ENCODE measurements around the gene PDIK1L.
A peak's percentile ranks its signal among the peaks of the same experiment; 100 is the strongest.

PDIK1L gene

DNA sequence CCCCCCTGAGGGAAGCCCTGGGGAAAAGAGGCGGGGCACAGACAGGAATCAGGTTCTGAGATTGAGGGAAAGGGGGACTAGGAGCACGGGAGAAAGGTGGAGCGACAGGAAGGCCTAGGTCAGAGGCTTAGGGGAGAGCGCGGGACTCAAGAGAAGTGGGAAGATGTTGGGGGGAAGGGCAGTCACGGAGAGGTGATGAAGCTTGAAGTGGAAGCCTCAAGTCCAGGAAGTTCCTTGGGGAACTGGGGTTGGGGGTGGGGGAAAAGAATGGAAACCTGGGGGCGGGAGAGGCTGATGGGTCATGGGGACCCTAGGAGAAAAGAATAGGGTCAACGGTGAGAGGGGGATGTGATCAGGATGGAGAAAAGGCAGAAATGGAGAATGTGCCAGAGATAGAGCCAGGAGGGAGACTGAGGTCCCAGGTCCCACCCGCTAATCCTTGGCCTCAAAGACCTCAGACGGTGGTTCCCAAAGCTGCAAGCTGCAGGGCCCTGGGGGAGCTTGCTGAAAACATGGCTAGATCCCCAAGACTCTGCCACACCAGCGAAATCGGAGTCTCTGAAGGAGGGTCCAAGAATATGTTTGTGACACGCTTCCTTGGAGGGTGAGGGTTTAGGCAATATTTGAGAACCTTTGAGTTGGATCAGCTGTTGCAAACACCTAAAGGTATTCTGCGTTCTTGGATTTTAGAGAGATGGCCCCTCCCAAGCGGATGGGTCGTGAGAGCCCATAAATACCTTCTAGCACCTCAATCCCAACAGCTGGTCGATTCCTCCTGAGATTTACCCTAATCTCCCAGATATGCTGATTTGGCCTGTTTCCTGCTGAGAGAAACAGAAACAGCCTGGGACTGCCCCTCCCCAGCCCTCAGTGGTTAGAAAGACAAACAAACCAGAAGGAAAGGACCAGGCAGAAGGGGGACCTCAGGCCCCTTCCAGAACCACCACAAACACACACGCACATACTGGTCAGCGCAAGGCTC lies 53.5 kb downstream of the PDIK1L start:
- Histone ChIP-seq H2BK120ac (ENCODE audit: low read depth, low read length) (peak overlapping the region; percentile 70), H2AK5ac (ENCODE audit: low read depth, low read length) (peak overlapping the region; percentile 96), H2AFZ (ENCODE audit: low read length) (peak overlapping the region; percentile 95), H2BK15ac (ENCODE audit: low read length) (peak overlapping the region; percentile 97), H3K27me3 (ENCODE audit: control insufficient read depth in 3 of 3, insufficient read depth in 3 of 3, low read depth in 1 of 3, low read length in 3 of 3) (peaks cover 3 to 26% (median 3%) of the 10 kb centered on the region in 3 experiments), H3K4me1 (ENCODE audit: control insufficient read depth in 2 of 2, insufficient read depth in 1 of 2, low read depth in 1 of 2, low read length in 2 of 2) (peaks cover 27 to 41% of the 10 kb centered on the region in 2 donors), H3K23ac (ENCODE audit: low read depth, low read length, poor library complexity) (peak overlapping the region; percentile 62), H3K9me3 (replicated peaks in 1 of 2; ENCODE audit: control insufficient read depth in 2 of 2, insufficient read depth in 1 of 2, low read depth in 1 of 2, low read length in 2 of 2) (no peaks in the 10 kb centered on the region), H3K9ac (ENCODE audit: low read depth, low read length, poor library complexity) (no peak overlapping the region), H3K79me1 (ENCODE audit: low read depth, low read length) (peaks cover 3% of the 10 kb centered on the region), H3K4me3 (ENCODE audit: low read length in 2 of 2) (peak overlapping the region in 1 of 2 donors; percentile 71), H3K27ac (replicated peaks; ENCODE audit: low read length) (peak overlapping the region; percentile 86), H2BK12ac (ENCODE audit: low read length) (peak overlapping the region; percentile 16), H3K4me2 (ENCODE audit: insufficient read depth, low read length, poor library complexity, severe bottlenecking) (peak overlapping the region; percentile 65), H4K91ac (ENCODE audit: low read depth, low read length, poor library complexity) (peak overlapping the region; percentile 69), H3K14ac (ENCODE audit: low read length) (peak overlapping the region; percentile 50), H2BK5ac (ENCODE audit: low read length) (peak overlapping the region; percentile 96), H3K4ac (ENCODE audit: low read length) (no peak overlapping the region), H4K8ac (ENCODE audit: low read depth, low read length) (no peak overlapping the region), H3K36me3 (replicated peaks in 1 of 2; ENCODE audit: control insufficient read depth in 2 of 2, insufficient read depth in 2 of 2, low read length in 2 of 2) (no peaks in the 10 kb centered on the region), H3K18ac (ENCODE audit: low read length) (peak overlapping the region; percentile 89)
- DNase-seq (ENCODE audit: low spot score): no peak
- WGBS, 2 donors (ENCODE audit: extremely low coverage in 2 of 2, insufficient read length in 2 of 2, insufficient replicate concordance in 1 of 2): no CpG with 5 or more reads among the region's 19 CpGs

GRCh38 chr1:26166719-26167281 lies 55.2 kb downstream of the PDIK1L start:
- Histone ChIP-seq H2AFZ (ENCODE audit: low read length) (no peak overlapping the region), H3K4me2 (ENCODE audit: insufficient read depth, low read length, poor library complexity, severe bottlenecking) (no peak overlapping the region), H3K27me3 (ENCODE audit: control insufficient read depth in 3 of 3, insufficient read depth in 3 of 3, low read depth in 1 of 3, low read length in 3 of 3) (peaks cover 3 to 19% (median 3%) of the 10 kb centered on the region in 3 experiments), H3K14ac (ENCODE audit: low read length) (no peak overlapping the region), H3K9ac (ENCODE audit: low read depth, low read length, poor library complexity) (no peak overlapping the region), H4K91ac (ENCODE audit: low read depth, low read length, poor library complexity) (no peak overlapping the region), H2AK5ac (ENCODE audit: low read depth, low read length) (peak overlapping the region; percentile 66), H3K9me3 (replicated peaks in 1 of 2; ENCODE audit: control insufficient read depth in 2 of 2, insufficient read depth in 1 of 2, low read depth in 1 of 2, low read length in 2 of 2) (no peaks in the 10 kb centered on the region), H2BK5ac (ENCODE audit: low read length) (no peak overlapping the region), H3K18ac (ENCODE audit: low read length) (no peak overlapping the region), H2BK15ac (ENCODE audit: low read length) (peak overlapping the region; percentile 90), H3K79me1 (ENCODE audit: low read depth, low read length) (peaks cover 8% of the 10 kb centered on the region), H3K27ac (replicated peaks; ENCODE audit: low read length) (no peak overlapping the region), H3K4me3 (ENCODE audit: low read length in 2 of 2) (no peak overlapping the region), H3K36me3 (replicated peaks in 1 of 2; ENCODE audit: control insufficient read depth in 2 of 2, insufficient read depth in 2 of 2, low read length in 2 of 2) (peaks cover 7 to 8% of the 10 kb centered on the region in 2 donors), H3K4ac (ENCODE audit: low read length) (no peak overlapping the region), H4K8ac (ENCODE audit: low read depth, low read length) (no peak overlapping the region), H2BK120ac (ENCODE audit: low read depth, low read length) (no peak overlapping the region), H3K4me1 (ENCODE audit: control insufficient read depth in 2 of 2, insufficient read depth in 1 of 2, low read depth in 1 of 2, low read length in 2 of 2) (peaks cover 28 to 49% of the 10 kb centered on the region in 2 donors), H3K23ac (ENCODE audit: low read depth, low read length, poor library complexity) (no peak overlapping the region), H2BK12ac (ENCODE audit: low read length) (no peak overlapping the region)
- DNase-seq (ENCODE audit: low spot score): no peak
- WGBS, 2 donors (ENCODE audit: extremely low coverage in 2 of 2, insufficient read length in 2 of 2, insufficient replicate concordance in 1 of 2): no CpG with 5 or more reads among the region's 4 CpGs

DNA sequence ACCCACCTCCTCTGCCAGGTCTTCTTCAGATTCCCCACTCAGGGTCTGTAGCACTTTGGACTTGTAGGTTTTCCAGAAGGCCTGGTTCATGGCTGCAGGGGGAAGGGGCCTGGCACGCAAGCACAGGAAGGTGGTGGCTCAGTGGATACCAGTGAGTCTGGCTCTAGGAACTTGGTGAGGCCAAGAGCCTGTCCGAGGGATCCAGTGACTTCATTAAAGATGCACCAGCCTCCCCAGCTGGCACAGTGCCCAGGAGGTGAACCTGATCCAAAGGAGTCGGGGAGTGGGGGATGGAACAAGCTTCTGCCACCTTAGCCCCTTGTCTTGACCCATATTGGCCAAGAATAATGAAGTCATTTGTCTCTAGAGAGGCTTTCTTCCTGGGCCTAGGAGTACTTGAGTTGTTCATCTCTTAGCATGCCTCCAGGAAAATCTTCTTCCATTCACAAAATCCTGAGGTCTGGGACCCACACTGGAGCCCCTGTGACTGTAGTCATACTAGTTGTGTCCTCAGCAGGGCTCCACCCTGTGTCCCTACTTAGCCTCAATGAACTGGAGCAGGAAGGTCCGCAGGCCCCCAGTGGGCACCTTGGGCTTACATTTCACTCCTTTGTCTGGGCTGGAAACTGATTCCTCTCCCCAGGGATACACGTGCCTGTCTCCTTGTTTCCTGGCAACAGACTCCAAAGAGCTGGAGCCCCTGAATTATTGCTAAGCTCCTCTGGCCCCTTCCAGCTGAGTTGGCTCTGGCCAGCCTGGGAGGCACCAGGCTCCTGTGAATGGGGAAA lies 57.0 kb downstream of the PDIK1L start, which contains the start of gene C1orf232:
Gene C1orf232 (minus strand): TSS at position 554 of the 788 bp plus-strand sequence. CDS start 464 bp downstream, at position 90.
- H3K4me2 ChIP-seq (ENCODE audit: insufficient read depth, low read length, poor library complexity, severe bottlenecking): peak within 1 kb of the TSS; percentile 98
- H4K8ac ChIP-seq (ENCODE audit: low read depth, low read length): no peak within 1 kb of the TSS
- peak within 1 kb of the TSS; percentile 21 for H2BK120ac ChIP-seq (ENCODE audit: low read depth, low read length)
- peak within 1 kb of the TSS; percentile 90 for H2BK12ac ChIP-seq (ENCODE audit: low read length)
- H3K23ac ChIP-seq (ENCODE audit: low read depth, low read length, poor library complexity): peak within 1 kb of the TSS; percentile 98
- peak within 1 kb of the TSS; percentile 92 for H4K91ac ChIP-seq (ENCODE audit: low read depth, low read length, poor library complexity)
- peak within 1 kb of the TSS; percentile 70 to 87 for H3K4me3 ChIP-seq (ENCODE audit: low read length in 2 of 2)
- peak within 1 kb of the TSS; percentile 95 for H3K18ac ChIP-seq (ENCODE audit: low read length)
- no peak for DNase-seq (ENCODE audit: low spot score)
- no peaks in the 10 kb centered on the region for H3K9me3 ChIP-seq (replicated peaks in 1 of 2; ENCODE audit: control insufficient read depth in 2 of 2, insufficient read depth in 1 of 2, low read depth in 1 of 2, low read length in 2 of 2)
- H3K36me3 ChIP-seq (replicated peaks in 1 of 2; ENCODE audit: control insufficient read depth in 2 of 2, insufficient read depth in 2 of 2, low read length in 2 of 2): peaks cover 7 to 11% of the 10 kb centered on the region in 2 donors
- peaks cover 8% of the 10 kb centered on the region for H3K79me1 ChIP-seq (ENCODE audit: low read depth, low read length)
- H3K27me3 ChIP-seq (ENCODE audit: control insufficient read depth in 3 of 3, insufficient read depth in 3 of 3, low read depth in 1 of 3, low read length in 3 of 3): peaks cover 0 to 5% (median 3%) of the 10 kb centered on the region in 3 experiments
- peak within 1 kb of the TSS; percentile 53 for H3K4ac ChIP-seq (ENCODE audit: low read length)
- H3K27ac ChIP-seq (replicated peaks; ENCODE audit: low read length): peak within 1 kb of the TSS; percentile 53
- H3K9ac ChIP-seq (ENCODE audit: low read depth, low read length, poor library complexity): peak within 1 kb of the TSS; percentile 82
- H2AFZ ChIP-seq (ENCODE audit: low read length): peak within 1 kb of the TSS; percentile 97
- peaks cover 28 to 48% of the 10 kb centered on the region in 2 donors for H3K4me1 ChIP-seq (ENCODE audit: control insufficient read depth in 2 of 2, insufficient read depth in 1 of 2, low read depth in 1 of 2, low read length in 2 of 2)
- H2BK5ac ChIP-seq (ENCODE audit: low read length): peak within 1 kb of the TSS; percentile 99
- H2AK5ac ChIP-seq (ENCODE audit: low read depth, low read length): peak within 1 kb of the TSS; percentile 99
- WGBS, 2 donors (ENCODE audit: extremely low coverage in 2 of 2, insufficient read length in 2 of 2, insufficient replicate concordance in 1 of 2): no CpG with 5 or more reads among the region's 5 CpGs
- peak within 1 kb of the TSS; percentile 96 for H2BK15ac ChIP-seq (ENCODE audit: low read length)
- H3K14ac ChIP-seq (ENCODE audit: low read length): peak within 1 kb of the TSS; percentile 98

All from neuronal stem cell (in vitro differentiated cells).